Ishikawa (cell line): ENCODE data around the gene LRRFIP2.

Source experiments
- CREB1 ChIP-seq: IDR thresholded peaks from 2 replicates; pipeline ENCODE4 v1.6.1; 2012; ENCODE audit warnings: low read depth
- EGR1 ChIP-seq: IDR thresholded peaks from 2 replicates; pipeline ENCODE4 v1.6.1; 2012
- EP300 ChIP-seq: IDR thresholded peaks from 2 replicates; pipeline ENCODE4 v1.6.1; 2012; ENCODE audit warnings: borderline replicate concordance
- FOXM1 ChIP-seq: IDR thresholded peaks from 2 replicates; pipeline ENCODE4 v1.6.1; 2012; ENCODE audit warnings: low read depth, borderline replicate concordance
- MAX ChIP-seq: IDR thresholded peaks from 2 replicates; pipeline ENCODE4 v1.6.1; 2012
- NFIC ChIP-seq: IDR thresholded peaks from 2 replicates; pipeline ENCODE4 v1.6.1; 2012
- RAD21 ChIP-seq: IDR thresholded peaks from 2 replicates; pipeline ENCODE4 v1.6.1; 2012; ENCODE audit warnings: low read depth
- REST ChIP-seq: IDR thresholded peaks from 2 replicates; pipeline ENCODE4 v1.6.1; 2012; ENCODE audit warnings: low read depth, mild to moderate bottlenecking
- TAF1 ChIP-seq: IDR thresholded peaks from 2 replicates; pipeline ENCODE4 v1.6.1; 2012; ENCODE audit warnings: low read depth, mild to moderate bottlenecking
- TCF12 ChIP-seq: IDR thresholded peaks from 2 replicates; pipeline ENCODE4 v1.6.1; 2012; ENCODE audit warnings: low read depth
- TEAD4 ChIP-seq: IDR thresholded peaks from 2 replicates; pipeline ENCODE4 v1.6.1; 2012
- USF1 ChIP-seq: IDR thresholded peaks from 2 replicates; pipeline ENCODE4 v1.6.1; 2012
- YY1 ChIP-seq: IDR thresholded peaks from 2 replicates; pipeline ENCODE4 v1.6.1; 2012; ENCODE audit warnings: low read depth
- ZBTB7A ChIP-seq: IDR thresholded peaks from 2 replicates; pipeline ENCODE4 v1.6.1; 2012; ENCODE audit warnings: low read depth

Gene LRRFIP2

GRCh38 chr3:37217098-37217849, 42.9 kb upstream of the LRRFIP2 start:
- TF ChIP-seq FOXM1 (no peak), EP300 (no peak), MAX (no peak), TEAD4 (no peak), TAF1 (no peak), YY1 (no peak), TCF12 (no peak)

GRCh38 chr3:37216597-37217097, 42.3 kb upstream of the LRRFIP2 start:
- TF ChIP-seq REST (no peak), TAF1 (no peak), ZBTB7A (no peak)

- TF ChIP-seq ZBTB7A (no peak), TEAD4 (no peak), EGR1 (no peak), MAX (no peak), TAF1 (no peak), YY1 (no peak), EP300 (no peak), NFIC (no peak)
Observed at GRCh38 chr3:37214076-37214475, 39.7 kb upstream of the LRRFIP2 start.

- TF ChIP-seq EP300 = no peak
- no peak for TF ChIP-seq ZBTB7A
- TF ChIP-seq YY1 = no peak
- no peak for TF ChIP-seq REST
- TF ChIP-seq NFIC = no peak
- TF ChIP-seq TEAD4 = no peak
- no peak for TF ChIP-seq MAX
- no peak for TF ChIP-seq CREB1
- TF ChIP-seq RAD21 = no peak
- no peak for TF ChIP-seq USF1
- TF ChIP-seq FOXM1 = no peak
- TF ChIP-seq TAF1 = no peak
Observed at GRCh38 chr3:37210230-37210629, 35.8 kb upstream of the LRRFIP2 start.

- peak; percentile 85 for TF ChIP-seq TEAD4
- peak; percentile 73 for TF ChIP-seq EP300
Observed at GRCh38 chr3:37206041-37206440, 31.7 kb upstream of the LRRFIP2 start.

- no peak for TF ChIP-seq TCF12
- TF ChIP-seq USF1 = no peak
- TF ChIP-seq ZBTB7A = no peak
- TF ChIP-seq TEAD4 = no peak
- no peak for TF ChIP-seq REST
- TF ChIP-seq EGR1 = no peak
- no peak for TF ChIP-seq MAX
- TF ChIP-seq RAD21 = no peak
- TF ChIP-seq TAF1 = no peak
Observed at GRCh38 chr3:37204314-37204713, 29.9 kb upstream of the LRRFIP2 start.
